Measurements from ENCODE around the gene OR2K2.

GRCh38 chr9:111300140-111300735, 29.8 kb downstream of the OR2K2 start:
- TF ChIP-seq CTCF (IDR thresholded peaks at IDR 0.05) (no peak), POLR2AphosphoS5 (IDR thresholded peaks at IDR 0.05) (no peak), POLR2A (IDR thresholded peaks at IDR 0.05) (no peak), EP300 (IDR thresholded peaks at IDR 0.05) (no peak)
